ENCODE results near the gene MINPP1. TPM values are rescaled to one million over a fixed set of nuclear protein-coding genes. Genes with fewer than 3 reads are reported as not detected.

The MINPP1 gene
- polyA plus RNA-seq, 1 donor from 2014 or later, result 60.2 TPM

DNA sequence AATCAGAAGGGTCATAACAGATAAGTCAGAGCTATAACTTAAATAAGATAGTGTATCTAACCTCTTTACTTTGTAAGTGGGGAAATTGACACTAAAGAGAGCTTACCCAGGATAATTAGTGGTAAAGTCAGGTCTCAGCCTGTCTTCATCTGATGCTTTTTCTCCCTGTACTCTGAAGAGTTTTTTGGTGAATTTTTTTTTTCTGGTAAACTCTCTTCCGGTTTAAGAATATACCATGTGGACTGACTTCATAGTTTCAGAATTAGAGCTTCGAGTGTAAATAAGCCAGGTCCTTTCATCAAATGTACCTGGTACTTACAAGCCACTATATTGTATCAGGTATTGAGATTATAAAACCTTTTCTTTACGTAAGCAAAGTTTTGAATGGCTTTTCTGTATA, 6.8 kb downstream of the MINPP1 start:
- Histone ChIP-seq H3K27ac (ENCODE audit: low read length) (no peak overlapping the region), H3K9me2 (ENCODE audit: insufficient read depth, low read length) (no peaks in the 10 kb centered on the region), H3K79me2 (replicated peaks; ENCODE audit: insufficient read depth, low read length) (peaks cover 22% of the 10 kb centered on the region), H3K36me3 (ENCODE audit: insufficient read depth, low read length) (peaks cover 9% of the 10 kb centered on the region), H3K9ac (ENCODE audit: low read length) (no peak overlapping the region), H2AFZ (ENCODE audit: low read depth, low read length) (no peak overlapping the region), H3K4me3 (ENCODE audit: low read length) (no peak overlapping the region), H3K4me2 (ENCODE audit: low read length) (no peak overlapping the region), H3K9me3 (ENCODE audit: low read length) (no peaks in the 10 kb centered on the region), H4K20me1 (ENCODE audit: insufficient read depth) (no peaks in the 10 kb centered on the region), H3K27me3 (ENCODE audit: insufficient read depth, low read depth, low read length) (no peaks in the 10 kb centered on the region), H3F3A (ENCODE audit: insufficient read depth, low read length, poor library complexity, severe bottlenecking) (no peaks in the 10 kb centered on the region)
- TF ChIP-seq, protein P1, sequence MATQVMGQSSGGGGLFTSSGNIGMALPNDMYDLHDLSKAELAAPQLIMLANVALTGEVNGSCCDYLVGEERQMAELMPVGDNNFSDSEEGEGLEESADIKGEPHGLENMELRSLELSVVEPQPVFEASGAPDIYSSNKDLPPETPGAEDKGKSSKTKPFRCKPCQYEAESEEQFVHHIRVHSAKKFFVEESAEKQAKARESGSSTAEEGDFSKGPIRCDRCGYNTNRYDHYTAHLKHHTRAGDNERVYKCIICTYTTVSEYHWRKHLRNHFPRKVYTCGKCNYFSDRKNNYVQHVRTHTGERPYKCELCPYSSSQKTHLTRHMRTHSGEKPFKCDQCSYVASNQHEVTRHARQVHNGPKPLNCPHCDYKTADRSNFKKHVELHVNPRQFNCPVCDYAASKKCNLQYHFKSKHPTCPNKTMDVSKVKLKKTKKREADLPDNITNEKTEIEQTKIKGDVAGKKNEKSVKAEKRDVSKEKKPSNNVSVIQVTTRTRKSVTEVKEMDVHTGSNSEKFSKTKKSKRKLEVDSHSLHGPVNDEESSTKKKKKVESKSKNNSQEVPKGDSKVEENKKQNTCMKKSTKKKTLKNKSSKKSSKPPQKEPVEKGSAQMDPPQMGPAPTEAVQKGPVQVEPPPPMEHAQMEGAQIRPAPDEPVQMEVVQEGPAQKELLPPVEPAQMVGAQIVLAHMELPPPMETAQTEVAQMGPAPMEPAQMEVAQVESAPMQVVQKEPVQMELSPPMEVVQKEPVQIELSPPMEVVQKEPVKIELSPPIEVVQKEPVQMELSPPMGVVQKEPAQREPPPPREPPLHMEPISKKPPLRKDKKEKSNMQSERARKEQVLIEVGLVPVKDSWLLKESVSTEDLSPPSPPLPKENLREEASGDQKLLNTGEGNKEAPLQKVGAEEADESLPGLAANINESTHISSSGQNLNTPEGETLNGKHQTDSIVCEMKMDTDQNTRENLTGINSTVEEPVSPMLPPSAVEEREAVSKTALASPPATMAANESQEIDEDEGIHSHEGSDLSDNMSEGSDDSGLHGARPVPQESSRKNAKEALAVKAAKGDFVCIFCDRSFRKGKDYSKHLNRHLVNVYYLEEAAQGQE (IDR thresholded peaks at IDR 0.05; ENCODE audit: borderline replicate concordance), result no peak
- no peak for TF ChIP-seq SMC3 (conservative IDR thresholded peaks at IDR 0.05; ENCODE audit: poor library complexity)
- TF ChIP-seq EP300 (conservative IDR thresholded peaks at IDR 0.05; ENCODE audit: poor library complexity, severe bottlenecking), result no peak
- TF ChIP-seq CTCF (IDR thresholded peaks at IDR 0.05; ENCODE audit: poor library complexity, severe bottlenecking), result no peak
- TF ChIP-seq TAF1 (IDR thresholded peaks at IDR 0.05; ENCODE audit: low read depth), result no peak
- no peak for TF ChIP-seq POLR2AphosphoS5 (IDR thresholded peaks at IDR 0.05)

DNA sequence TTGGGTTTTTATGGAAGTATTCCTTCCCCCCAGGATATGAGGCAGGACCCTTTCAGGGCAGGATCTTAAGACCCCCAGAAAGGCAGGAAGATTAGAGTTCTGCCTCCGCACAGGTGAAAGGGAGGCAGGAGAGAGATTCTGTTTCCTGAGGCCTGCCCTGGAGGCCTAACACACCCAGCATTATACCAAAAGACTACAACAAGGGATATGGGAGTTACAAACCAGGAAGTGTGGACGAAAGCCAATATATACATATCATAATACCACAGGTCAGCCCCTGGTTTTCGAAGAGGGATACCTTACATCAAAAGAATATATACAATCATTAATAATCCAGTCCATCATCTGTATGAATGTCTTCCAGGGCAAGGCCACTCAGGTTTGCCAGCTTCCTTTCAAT, 14.2 kb downstream of the MINPP1 start:
- Histone ChIP-seq H3K9me2 (ENCODE audit: insufficient read depth, low read length) (no peaks in the 10 kb centered on the region), H3K27ac (ENCODE audit: low read length) (no peak overlapping the region), H4K20me1 (ENCODE audit: insufficient read depth) (no peaks in the 10 kb centered on the region), H3F3A (ENCODE audit: insufficient read depth, low read length, poor library complexity, severe bottlenecking) (no peaks in the 10 kb centered on the region), H3K4me2 (ENCODE audit: low read length) (no peak overlapping the region), H2AFZ (ENCODE audit: low read depth, low read length) (no peak overlapping the region), H3K9ac (ENCODE audit: low read length) (no peak overlapping the region), H3K36me3 (ENCODE audit: insufficient read depth, low read length) (peaks cover 12% of the 10 kb centered on the region), H3K27me3 (ENCODE audit: insufficient read depth, low read depth, low read length) (no peaks in the 10 kb centered on the region), H3K79me2 (replicated peaks; ENCODE audit: insufficient read depth, low read length) (no peaks in the 10 kb centered on the region), H3K9me3 (ENCODE audit: low read length) (no peaks in the 10 kb centered on the region), H3K4me3 (ENCODE audit: low read length) (no peak overlapping the region)
- no peak for TF ChIP-seq TAF1 (IDR thresholded peaks at IDR 0.05; ENCODE audit: low read depth)
- TF ChIP-seq MXI1 (conservative IDR thresholded peaks at IDR 0.05; ENCODE audit: poor library complexity, severe bottlenecking), result no peak
- TF ChIP-seq POLR2AphosphoS5 (IDR thresholded peaks at IDR 0.05), result no peak
- no peak for TF ChIP-seq EZH2 (IDR thresholded peaks at IDR 0.05; ENCODE audit: borderline replicate concordance, insufficient read depth, low read length, poor library complexity, severe bottlenecking)

DNA sequence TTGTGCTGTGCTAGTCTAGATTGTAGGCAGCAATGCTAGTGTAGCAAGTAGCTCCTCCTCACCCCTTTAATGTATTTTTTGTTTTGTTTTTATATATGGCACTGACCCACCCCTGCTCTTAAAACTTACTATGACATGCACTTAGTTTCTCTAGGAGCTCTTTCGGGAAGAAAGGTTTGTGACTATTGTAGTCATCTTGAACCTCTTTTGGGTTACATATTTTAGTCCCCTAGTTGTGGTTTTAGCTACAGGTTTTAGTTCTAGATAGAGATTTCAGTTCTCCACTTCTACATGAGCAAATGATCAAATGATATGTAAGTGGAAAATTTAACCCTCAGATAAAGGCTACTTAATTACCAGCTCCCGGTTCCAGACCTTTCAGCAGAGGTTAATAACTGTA, 14.9 kb downstream of the MINPP1 start:
- Histone ChIP-seq H3K4me3 (ENCODE audit: low read length) (no peak overlapping the region), H3K36me3 (ENCODE audit: insufficient read depth, low read length) (peaks cover 7% of the 10 kb centered on the region), H3K79me2 (replicated peaks; ENCODE audit: insufficient read depth, low read length) (no peaks in the 10 kb centered on the region), H2AFZ (ENCODE audit: low read depth, low read length) (no peak overlapping the region), H3F3A (ENCODE audit: insufficient read depth, low read length, poor library complexity, severe bottlenecking) (no peaks in the 10 kb centered on the region), H3K9ac (ENCODE audit: low read length) (no peak overlapping the region), H3K27me3 (ENCODE audit: insufficient read depth, low read depth, low read length) (no peaks in the 10 kb centered on the region), H3K9me2 (ENCODE audit: insufficient read depth, low read length) (no peaks in the 10 kb centered on the region), H3K27ac (ENCODE audit: low read length) (no peak overlapping the region), H3K4me2 (ENCODE audit: low read length) (no peak overlapping the region), H3K9me3 (ENCODE audit: low read length) (no peaks in the 10 kb centered on the region), H4K20me1 (ENCODE audit: insufficient read depth) (no peaks in the 10 kb centered on the region)
- TF ChIP-seq RAD21 (conservative IDR thresholded peaks at IDR 0.05), result no peak
- no peak for TF ChIP-seq TAF1 (IDR thresholded peaks at IDR 0.05; ENCODE audit: low read depth)
- no peak for TF ChIP-seq POLR2AphosphoS5 (IDR thresholded peaks at IDR 0.05)
- TF ChIP-seq EZH2 (IDR thresholded peaks at IDR 0.05; ENCODE audit: borderline replicate concordance, insufficient read depth, low read length, poor library complexity, severe bottlenecking), result no peak
- no peak for TF ChIP-seq CTCF (IDR thresholded peaks at IDR 0.05; ENCODE audit: poor library complexity, severe bottlenecking)
- TF ChIP-seq SMC3 (conservative IDR thresholded peaks at IDR 0.05; ENCODE audit: poor library complexity), result no peak
- no peak for TF ChIP-seq MXI1 (conservative IDR thresholded peaks at IDR 0.05; ENCODE audit: poor library complexity, severe bottlenecking)
- TF ChIP-seq EP300 (conservative IDR thresholded peaks at IDR 0.05; ENCODE audit: poor library complexity, severe bottlenecking), result no peak
- TF ChIP-seq, protein P1 (IDR thresholded peaks at IDR 0.05; ENCODE audit: borderline replicate concordance), result no peak

All from neural cell (in vitro differentiated cells).